Measurements from ENCODE around the gene TMBIM6.

DNA sequence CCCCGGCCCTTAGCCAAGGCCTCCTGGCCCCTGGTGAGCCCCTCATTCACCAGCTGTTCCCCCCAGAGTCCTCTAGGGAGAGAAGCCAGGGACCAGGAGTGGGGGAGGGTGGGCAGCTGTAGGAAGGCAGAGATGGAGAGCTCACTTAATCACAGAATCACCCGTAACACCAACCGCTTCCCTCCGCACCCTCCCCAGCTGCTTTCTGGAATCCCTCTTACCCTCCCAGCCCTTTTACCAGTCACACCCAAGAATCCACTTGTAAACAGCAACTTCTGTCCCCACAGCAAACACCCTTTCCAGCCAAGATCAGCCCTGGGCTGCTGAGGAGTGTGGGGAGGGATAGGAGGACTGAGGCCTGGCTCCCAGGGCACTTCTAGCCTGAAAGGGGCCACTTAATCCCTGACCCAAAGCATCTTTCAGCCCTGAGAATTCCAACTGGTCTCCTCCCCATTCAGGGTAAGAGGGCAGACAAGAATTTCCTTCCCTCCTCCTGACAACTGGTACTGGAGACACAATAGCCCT is 68.1 kb downstream of the TMBIM6 start:
- TF ChIP-seq, protein P1, sequence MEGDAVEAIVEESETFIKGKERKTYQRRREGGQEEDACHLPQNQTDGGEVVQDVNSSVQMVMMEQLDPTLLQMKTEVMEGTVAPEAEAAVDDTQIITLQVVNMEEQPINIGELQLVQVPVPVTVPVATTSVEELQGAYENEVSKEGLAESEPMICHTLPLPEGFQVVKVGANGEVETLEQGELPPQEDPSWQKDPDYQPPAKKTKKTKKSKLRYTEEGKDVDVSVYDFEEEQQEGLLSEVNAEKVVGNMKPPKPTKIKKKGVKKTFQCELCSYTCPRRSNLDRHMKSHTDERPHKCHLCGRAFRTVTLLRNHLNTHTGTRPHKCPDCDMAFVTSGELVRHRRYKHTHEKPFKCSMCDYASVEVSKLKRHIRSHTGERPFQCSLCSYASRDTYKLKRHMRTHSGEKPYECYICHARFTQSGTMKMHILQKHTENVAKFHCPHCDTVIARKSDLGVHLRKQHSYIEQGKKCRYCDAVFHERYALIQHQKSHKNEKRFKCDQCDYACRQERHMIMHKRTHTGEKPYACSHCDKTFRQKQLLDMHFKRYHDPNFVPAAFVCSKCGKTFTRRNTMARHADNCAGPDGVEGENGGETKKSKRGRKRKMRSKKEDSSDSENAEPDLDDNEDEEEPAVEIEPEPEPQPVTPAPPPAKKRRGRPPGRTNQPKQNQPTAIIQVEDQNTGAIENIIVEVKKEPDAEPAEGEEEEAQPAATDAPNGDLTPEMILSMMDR (IDR thresholded peaks at IDR 0.05), result no peak
- no peak for TF ChIP-seq RAD21 (IDR thresholded peaks at IDR 0.05; ENCODE audit: low read length)
- no peak for TF ChIP-seq CHD2 (IDR thresholded peaks at IDR 0.05; ENCODE audit: low read length, partially characterized antibody)
- no peak for TF ChIP-seq POLR2AphosphoS5 (IDR thresholded peaks at IDR 0.05; ENCODE audit: low read depth, low read length)
- TF ChIP-seq, protein P2, sequence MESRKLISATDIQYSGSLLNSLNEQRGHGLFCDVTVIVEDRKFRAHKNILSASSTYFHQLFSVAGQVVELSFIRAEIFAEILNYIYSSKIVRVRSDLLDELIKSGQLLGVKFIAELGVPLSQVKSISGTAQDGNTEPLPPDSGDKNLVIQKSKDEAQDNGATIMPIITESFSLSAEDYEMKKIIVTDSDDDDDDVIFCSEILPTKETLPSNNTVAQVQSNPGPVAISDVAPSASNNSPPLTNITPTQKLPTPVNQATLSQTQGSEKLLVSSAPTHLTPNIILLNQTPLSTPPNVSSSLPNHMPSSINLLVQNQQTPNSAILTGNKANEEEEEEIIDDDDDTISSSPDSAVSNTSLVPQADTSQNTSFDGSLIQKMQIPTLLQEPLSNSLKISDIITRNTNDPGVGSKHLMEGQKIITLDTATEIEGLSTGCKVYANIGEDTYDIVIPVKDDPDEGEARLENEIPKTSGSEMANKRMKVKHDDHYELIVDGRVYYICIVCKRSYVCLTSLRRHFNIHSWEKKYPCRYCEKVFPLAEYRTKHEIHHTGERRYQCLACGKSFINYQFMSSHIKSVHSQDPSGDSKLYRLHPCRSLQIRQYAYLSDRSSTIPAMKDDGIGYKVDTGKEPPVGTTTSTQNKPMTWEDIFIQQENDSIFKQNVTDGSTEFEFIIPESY (IDR thresholded peaks at IDR 0.05; ENCODE audit: borderline replicate concordance, low read depth), result no peak
- no peak for TF ChIP-seq FOXM1 (IDR thresholded peaks at IDR 0.05; ENCODE audit: low read depth)
- no peak for TF ChIP-seq FOXJ3 (CRISPR knock-in tag; IDR thresholded peaks at IDR 0.05)

Measured in SK-N-SH (cell line).